ENCODE results near the gene SLC38A10. TPM values are rescaled to one million over a fixed set of nuclear protein-coding genes. Genes with fewer than 3 reads are reported as not detected.
"Not testable (repeated sequence)": the region's sequence is repeated elsewhere in the genome, so short reads cannot be mapped to it uniquely, and the experiment has no call there.

Gene SLC38A10
- polyA plus RNA-seq, 4 donors: 41.7 to 77.7 (median 51.1) TPM

- no peak for DNase-seq (ENCODE audit: low read depth in 4 of 4, low spot score in 3 of 4)
Measured at GRCh38 chr17:81314398-81315081, 19.4 kb upstream of the SLC38A10 start.

- DNase-seq (ENCODE audit: low read depth in 4 of 4, low spot score in 3 of 4): no peak
Measured at GRCh38 chr17:81313776-81314397, 18.8 kb upstream of the SLC38A10 start.

- DNase-seq (ENCODE audit: low read depth in 4 of 4, low spot score in 3 of 4): no peak
Measured at GRCh38 chr17:81312624-81313325, 17.7 kb upstream of the SLC38A10 start.

- DNase-seq (ENCODE audit: low read depth in 4 of 4, low spot score in 3 of 4): no peak
Measured at GRCh38 chr17:81311946-81312345, 16.8 kb upstream of the SLC38A10 start.

GRCh38 chr17:81310949-81311550 lies 15.9 kb upstream of the SLC38A10 start:
- no peak for DNase-seq (ENCODE audit: low read depth in 4 of 4, low spot score in 3 of 4)

- no peak for DNase-seq (ENCODE audit: low read depth in 4 of 4, low spot score in 3 of 4)
Measured at GRCh38 chr17:81309859-81310839, 15.0 kb upstream of the SLC38A10 start.

- no peak for DNase-seq (ENCODE audit: low read depth in 4 of 4, low spot score in 3 of 4)
Measured at GRCh38 chr17:81309140-81309858, 14.2 kb upstream of the SLC38A10 start.

- DNase-seq (ENCODE audit: low read depth in 4 of 4, low spot score in 3 of 4): not testable (repeated sequence)
Measured at GRCh38 chr17:81308784-81309139, 13.7 kb upstream of the SLC38A10 start.

- DNase-seq (ENCODE audit: low read depth in 4 of 4, low spot score in 3 of 4): no peak
Measured at GRCh38 chr17:81307636-81308560, 12.8 kb upstream of the SLC38A10 start.

- DNase-seq (ENCODE audit: low read depth in 4 of 4, low spot score in 3 of 4): no peak
Measured at GRCh38 chr17:81306898-81307510, 11.9 kb upstream of the SLC38A10 start.

- DNase-seq (ENCODE audit: low read depth in 4 of 4, low spot score in 3 of 4): no peak
Measured at GRCh38 chr17:81306491-81306890, 11.4 kb upstream of the SLC38A10 start.

- no peak for DNase-seq (ENCODE audit: low read depth in 4 of 4, low spot score in 3 of 4)
Measured at GRCh38 chr17:81305051-81305630, 10.0 kb upstream of the SLC38A10 start.

GRCh38 chr17:81304196-81305015 lies 9.3 kb upstream of the SLC38A10 start:
- no peak for DNase-seq (ENCODE audit: low read depth in 4 of 4, low spot score in 3 of 4)

GRCh38 chr17:81303385-81303784 lies 8.3 kb upstream of the SLC38A10 start:
- no peak for DNase-seq (ENCODE audit: low read depth in 4 of 4, low spot score in 3 of 4)

GRCh38 chr17:81302861-81303333 lies 7.8 kb upstream of the SLC38A10 start:
- no peak for DNase-seq (ENCODE audit: low read depth in 4 of 4, low spot score in 3 of 4)

- no peak for DNase-seq (ENCODE audit: low read depth in 4 of 4, low spot score in 3 of 4)
Measured at GRCh38 chr17:81302324-81302723, 7.2 kb upstream of the SLC38A10 start.
